ENCODE measurements around the gene MFF.

The MFF gene

DNA sequence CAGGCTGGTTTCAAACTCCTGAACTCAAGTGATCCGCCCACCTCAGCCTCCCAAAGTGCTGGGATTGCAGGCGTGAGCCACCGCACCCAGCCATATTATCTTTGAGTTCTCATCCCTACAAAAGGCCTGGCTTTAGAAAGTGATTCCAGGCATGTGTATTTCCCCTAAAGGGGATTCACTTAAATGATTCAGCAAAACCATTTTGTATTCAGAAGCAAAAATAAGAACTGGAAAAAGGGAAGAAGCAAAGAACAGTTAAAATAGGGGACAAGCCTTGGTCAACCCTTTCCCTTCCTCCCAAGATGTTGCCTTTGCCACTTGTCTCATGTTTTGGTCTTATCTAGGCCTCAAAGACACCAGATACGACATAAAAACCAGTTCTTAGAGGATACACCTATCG is 43.5 kb downstream of the MFF start:
- ChIA-PET POLR2A (no interaction called here), CTCF (no interaction called here)
- TF ChIP-seq, protein P1, sequence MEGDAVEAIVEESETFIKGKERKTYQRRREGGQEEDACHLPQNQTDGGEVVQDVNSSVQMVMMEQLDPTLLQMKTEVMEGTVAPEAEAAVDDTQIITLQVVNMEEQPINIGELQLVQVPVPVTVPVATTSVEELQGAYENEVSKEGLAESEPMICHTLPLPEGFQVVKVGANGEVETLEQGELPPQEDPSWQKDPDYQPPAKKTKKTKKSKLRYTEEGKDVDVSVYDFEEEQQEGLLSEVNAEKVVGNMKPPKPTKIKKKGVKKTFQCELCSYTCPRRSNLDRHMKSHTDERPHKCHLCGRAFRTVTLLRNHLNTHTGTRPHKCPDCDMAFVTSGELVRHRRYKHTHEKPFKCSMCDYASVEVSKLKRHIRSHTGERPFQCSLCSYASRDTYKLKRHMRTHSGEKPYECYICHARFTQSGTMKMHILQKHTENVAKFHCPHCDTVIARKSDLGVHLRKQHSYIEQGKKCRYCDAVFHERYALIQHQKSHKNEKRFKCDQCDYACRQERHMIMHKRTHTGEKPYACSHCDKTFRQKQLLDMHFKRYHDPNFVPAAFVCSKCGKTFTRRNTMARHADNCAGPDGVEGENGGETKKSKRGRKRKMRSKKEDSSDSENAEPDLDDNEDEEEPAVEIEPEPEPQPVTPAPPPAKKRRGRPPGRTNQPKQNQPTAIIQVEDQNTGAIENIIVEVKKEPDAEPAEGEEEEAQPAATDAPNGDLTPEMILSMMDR (IDR thresholded peaks at IDR 0.05; ENCODE audit: control extremely low read depth, extremely low read depth, low read depth, missing control alignments), result no peak
- no peak for DNase-seq (ENCODE audit: extremely low spot score)

DNA sequence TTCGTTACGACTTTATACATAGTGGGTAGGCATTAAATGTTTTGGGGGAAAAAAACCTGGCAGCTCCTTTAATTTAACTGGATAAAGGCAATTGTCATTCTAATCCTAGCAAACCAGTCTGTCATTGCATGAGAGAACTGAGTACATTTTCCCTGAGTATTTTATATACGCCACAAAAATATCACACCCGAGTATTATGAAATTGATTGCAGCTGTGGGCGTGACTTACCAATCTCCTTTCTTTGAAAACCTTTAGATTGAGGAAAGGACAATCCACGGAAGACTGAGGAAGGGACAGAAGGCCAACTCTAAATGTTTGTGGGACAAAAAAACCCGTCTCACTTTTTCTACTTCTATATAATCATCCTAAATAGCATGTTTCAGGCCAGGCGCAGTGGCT is 45.0 kb downstream of the MFF start:
- CTCF ChIA-PET, result no interaction called here
- POLR2A ChIA-PET, result no interaction called here
- DNase-seq (ENCODE audit: extremely low spot score), result no peak
- TF ChIP-seq, protein P1 (IDR thresholded peaks at IDR 0.05; ENCODE audit: control extremely low read depth, extremely low read depth, low read depth, missing control alignments), result no peak

DNA sequence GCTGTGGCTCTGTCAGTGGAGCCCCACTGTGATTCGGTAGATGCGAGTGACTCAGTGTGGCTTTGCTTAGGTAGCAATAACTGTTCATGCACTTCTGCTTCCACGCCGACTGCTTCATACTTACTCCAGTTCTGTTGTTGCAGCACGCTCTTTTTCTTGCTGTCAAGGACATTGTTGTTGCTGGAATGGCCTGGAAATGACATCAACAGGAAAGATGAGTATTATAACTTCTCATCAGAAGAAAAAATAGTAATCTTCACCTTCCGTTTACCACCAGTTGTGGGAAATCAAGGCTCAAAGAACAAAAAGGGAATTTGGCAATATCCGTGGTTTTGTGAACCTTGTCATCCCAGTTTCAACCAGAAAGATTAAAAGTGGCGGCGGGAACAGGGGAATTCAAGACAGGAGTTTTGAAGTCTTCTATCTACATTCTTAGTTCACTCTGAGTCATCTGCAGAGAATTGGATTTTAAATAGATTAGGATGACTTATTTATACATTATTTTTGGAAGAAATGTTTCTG is 45.8 kb downstream of the MFF start:
- POLR2A ChIA-PET, result no interaction called here
- CTCF ChIA-PET, result no interaction called here
- no peak for DNase-seq (ENCODE audit: extremely low spot score)
- TF ChIP-seq, protein P1 (IDR thresholded peaks at IDR 0.05; ENCODE audit: control extremely low read depth, extremely low read depth, low read depth, missing control alignments), result no peak

DNA sequence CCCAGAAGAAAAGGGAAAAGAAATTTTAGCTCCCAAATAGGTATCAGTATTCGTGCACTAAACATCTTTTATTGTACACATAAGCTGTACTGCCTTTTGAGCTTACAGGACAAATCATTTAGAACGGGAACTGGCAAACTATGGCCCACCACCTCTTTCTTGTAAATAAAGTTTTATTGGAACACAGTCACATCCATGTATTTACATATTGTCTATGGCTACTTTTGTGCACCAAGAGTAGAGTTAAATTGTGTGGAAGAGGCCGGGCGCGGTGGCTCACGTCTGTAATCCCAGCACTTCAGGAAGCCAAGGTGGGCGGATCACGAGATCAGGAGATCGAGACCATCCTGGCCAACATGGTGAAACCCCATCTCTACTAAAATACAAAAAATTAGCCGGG is 48.3 kb downstream of the MFF start:
- POLR2A ChIA-PET, result no interaction called here
- CTCF ChIA-PET, result interaction anchor here (0.8 kb wide), 1 partner anchor 8 kb away, joined by 3 read pairs; no protein-coding TSS in a partner anchor
- TF ChIP-seq, protein P1 (IDR thresholded peaks at IDR 0.05; ENCODE audit: control extremely low read depth, extremely low read depth, low read depth, missing control alignments), result no peak
- DNase-seq (ENCODE audit: extremely low spot score), result no peak

DNA sequence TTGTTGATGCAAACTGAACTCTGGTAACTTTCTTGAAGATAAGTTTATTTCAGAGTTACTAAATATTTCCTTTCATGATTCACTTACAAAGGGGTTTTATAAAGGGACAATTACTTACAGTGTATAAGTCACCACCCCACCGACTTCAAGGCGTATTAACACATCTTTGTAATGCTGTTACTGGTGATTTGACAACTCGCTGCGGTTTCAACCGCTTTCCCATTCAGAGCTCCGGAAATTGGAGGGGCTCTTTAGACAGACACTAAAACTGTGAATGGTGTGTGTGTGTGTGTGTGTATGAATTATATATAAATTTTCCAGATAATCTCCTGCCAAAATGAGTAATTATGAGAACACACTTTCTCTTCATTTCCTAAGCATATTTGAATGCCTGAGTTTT is 49.1 kb downstream of the MFF start:
- POLR2A ChIA-PET, result no interaction called here

DNA sequence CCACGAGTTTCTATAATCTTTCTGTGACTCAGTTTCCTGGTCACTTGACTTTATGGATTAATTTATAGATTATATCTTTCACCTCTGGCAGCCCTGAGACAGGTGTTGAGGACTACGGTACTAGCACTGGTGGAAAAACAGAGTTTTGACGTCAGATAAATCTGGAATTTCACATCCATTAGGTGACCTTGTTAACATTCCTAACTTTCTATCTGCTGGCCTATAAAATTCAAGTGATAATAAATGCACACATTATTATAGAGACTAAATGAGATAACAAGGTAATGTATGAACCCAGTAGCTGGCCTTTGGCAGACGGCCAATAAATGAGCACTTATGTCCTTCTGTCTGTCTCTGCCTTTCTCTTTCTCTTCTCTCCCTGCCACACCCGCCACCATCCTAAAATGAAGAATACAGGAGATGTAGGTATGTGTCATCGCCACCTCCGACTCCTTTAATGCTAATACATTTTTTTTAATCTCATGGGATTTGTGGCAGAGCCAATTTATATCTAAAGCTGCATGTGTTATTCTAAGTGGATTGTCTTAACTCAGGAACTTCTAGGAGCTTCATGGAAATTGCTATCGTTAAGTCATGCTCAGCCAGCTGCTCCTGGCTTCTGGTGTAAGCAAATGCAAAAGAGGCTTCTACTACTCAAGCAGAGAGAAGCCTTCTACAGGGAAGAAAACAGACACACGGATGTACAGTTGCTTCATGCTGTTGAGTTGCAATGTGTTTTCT is 51.8 kb downstream of the MFF start:
- TF ChIP-seq, protein P1 (IDR thresholded peaks at IDR 0.05; ENCODE audit: control extremely low read depth, extremely low read depth, low read depth, missing control alignments), result no peak
- no peak for DNase-seq (ENCODE audit: extremely low spot score)
- CTCF ChIA-PET, result interaction anchor here (1.5 kb wide), 1 partner anchor 25 kb away, joined by 5 read pairs; no protein-coding TSS in a partner anchor
- POLR2A ChIA-PET, result no interaction called here

More for the DNA sequence above, 49.1 kb downstream of the MFF start:
- TF ChIP-seq, protein P1 (IDR thresholded peaks at IDR 0.05; ENCODE audit: control extremely low read depth, extremely low read depth, low read depth, missing control alignments), result no peak
- DNase-seq (ENCODE audit: extremely low spot score), result no peak
- CTCF ChIA-PET, result interaction anchor here (1.2 to 1.6 kb wide), 3 partner anchors 9 to 12 kb away, joined by 4 read pairs; no protein-coding TSS in a partner anchor
